Effector memory CD4-positive, alpha-beta T cell (primary cell): Measurements from ENCODE around the gene PEAR1.

ENCODE experiments used
- DNase-seq, 3 donors: peaks; one replicate each; pipeline ENCODE4 v3.0.0-alpha.2; 2020
- H3K27ac ChIP-seq: 2 replicates; pipeline ENCODE4 v1.7.0; 2013; ENCODE audit warnings: mild to moderate bottlenecking, low read length, moderate library complexity; ENCODE audit not compliant: insufficient read depth, poor library complexity, severe bottlenecking
- H3K27me3 ChIP-seq: replicated peaks from 2 replicates; pipeline ENCODE4 v1.7.0; 2013; ENCODE audit warnings: mild to moderate bottlenecking, low read length; ENCODE audit not compliant: insufficient read depth, control insufficient read depth, poor library complexity, severe bottlenecking
- H3K36me3 ChIP-seq: 2 replicates; pipeline ENCODE4 v1.7.0; 2013; ENCODE audit warnings: mild to moderate bottlenecking, low read length, moderate library complexity; ENCODE audit not compliant: control insufficient read depth, insufficient read depth
- H3K4me1 ChIP-seq: 2 replicates; pipeline ENCODE4 v1.7.0; 2013; ENCODE audit warnings: low read length, mild to moderate bottlenecking; ENCODE audit not compliant: control insufficient read depth, insufficient read depth, poor library complexity, severe bottlenecking
- H3K4me3 ChIP-seq: 2 replicates; pipeline ENCODE4 v1.7.0; 2013; ENCODE audit warnings: low read length, low read depth, mild to moderate bottlenecking; ENCODE audit not compliant: insufficient read depth, poor library complexity, severe bottlenecking
- H3K9me3 ChIP-seq: 2 replicates; pipeline ENCODE4 v1.7.0; 2013; ENCODE audit warnings: mild to moderate bottlenecking, low read length, moderate library complexity; ENCODE audit not compliant: control insufficient read depth

The PEAR1 gene

GRCh38 chr1:156873659-156874058, 19.9 kb upstream of the PEAR1 start:
- Histone ChIP-seq H3K4me3 (no peak overlapping the region), H3K36me3 (no peaks in the 10 kb centered on the region), H3K9me3 (no peaks in the 10 kb centered on the region), H3K27me3 (no peaks in the 10 kb centered on the region), H3K4me1 (no peaks in the 10 kb centered on the region), H3K27ac (no peak overlapping the region)
- DNase-seq = no peak

- H3K36me3 ChIP-seq = no peaks in the 10 kb centered on the region
- no peaks in the 10 kb centered on the region for H3K27me3 ChIP-seq
- no peak overlapping the region for H3K4me3 ChIP-seq
- no peak for DNase-seq
- no peaks in the 10 kb centered on the region for H3K4me1 ChIP-seq
- H3K27ac ChIP-seq = no peak overlapping the region
- no peaks in the 10 kb centered on the region for H3K9me3 ChIP-seq
Observed at GRCh38 chr1:156874142-156874541, 19.4 kb upstream of the PEAR1 start.

- H3K27me3 ChIP-seq = no peaks in the 10 kb centered on the region
- no peak for DNase-seq
- no peak overlapping the region for H3K27ac ChIP-seq
- no peaks in the 10 kb centered on the region for H3K36me3 ChIP-seq
- no peaks in the 10 kb centered on the region for H3K4me1 ChIP-seq
- no peak overlapping the region for H3K4me3 ChIP-seq
- H3K9me3 ChIP-seq = no peaks in the 10 kb centered on the region
Observed at GRCh38 chr1:156874572-156875340, 18.8 kb upstream of the PEAR1 start.

GRCh38 chr1:156875341-156875615, 18.2 kb upstream of the PEAR1 start:
- Histone ChIP-seq H3K27me3 (no peaks in the 10 kb centered on the region), H3K36me3 (no peaks in the 10 kb centered on the region)

GRCh38 chr1:156876281-156876680, 17.2 kb upstream of the PEAR1 start:
- no peaks in the 10 kb centered on the region for H3K9me3 ChIP-seq

More at GRCh38 chr1:156875341-156875615, 18.2 kb upstream of the PEAR1 start:
- Histone ChIP-seq H3K4me1 (no peaks in the 10 kb centered on the region), H3K9me3 (no peaks in the 10 kb centered on the region), H3K4me3 (no peak overlapping the region), H3K27ac (no peak overlapping the region)
- DNase-seq = no peak

GRCh38 chr1:156877433-156878170, 15.9 kb upstream of the PEAR1 start:
- Histone ChIP-seq H3K36me3 (no peaks in the 10 kb centered on the region), H3K4me3 (no peak overlapping the region), H3K9me3 (no peaks in the 10 kb centered on the region), H3K4me1 (no peaks in the 10 kb centered on the region), H3K27me3 (no peaks in the 10 kb centered on the region), H3K27ac (no peak overlapping the region)
- no peak for DNase-seq

More at GRCh38 chr1:156876281-156876680, 17.2 kb upstream of the PEAR1 start:
- no peak overlapping the region for H3K4me3 ChIP-seq
- DNase-seq = no peak
- no peaks in the 10 kb centered on the region for H3K4me1 ChIP-seq
- no peak overlapping the region for H3K27ac ChIP-seq
- no peaks in the 10 kb centered on the region for H3K36me3 ChIP-seq
- no peaks in the 10 kb centered on the region for H3K27me3 ChIP-seq

- no peaks in the 10 kb centered on the region for H3K4me1 ChIP-seq
- no peaks in the 10 kb centered on the region for H3K9me3 ChIP-seq
- no peaks in the 10 kb centered on the region for H3K36me3 ChIP-seq
- no peak overlapping the region for H3K27ac ChIP-seq
- H3K4me3 ChIP-seq = no peak overlapping the region
- DNase-seq = no peak
- no peaks in the 10 kb centered on the region for H3K27me3 ChIP-seq
Observed at GRCh38 chr1:156879876-156880275, 13.6 kb upstream of the PEAR1 start.

- no peak for DNase-seq
- H3K4me3 ChIP-seq = no peak overlapping the region
- H3K4me1 ChIP-seq = no peaks in the 10 kb centered on the region
- no peaks in the 10 kb centered on the region for H3K36me3 ChIP-seq
- no peaks in the 10 kb centered on the region for H3K9me3 ChIP-seq
- H3K27ac ChIP-seq = no peak overlapping the region
- no peaks in the 10 kb centered on the region for H3K27me3 ChIP-seq
Observed at GRCh38 chr1:156880473-156880872, 13.0 kb upstream of the PEAR1 start.

- no peak overlapping the region for H3K27ac ChIP-seq
- H3K36me3 ChIP-seq = no peaks in the 10 kb centered on the region
- H3K27me3 ChIP-seq = no peaks in the 10 kb centered on the region
- DNase-seq = no peak
- no peaks in the 10 kb centered on the region for H3K4me1 ChIP-seq
- no peak overlapping the region for H3K4me3 ChIP-seq
- no peaks in the 10 kb centered on the region for H3K9me3 ChIP-seq
Observed at GRCh38 chr1:156881101-156881500, 12.4 kb upstream of the PEAR1 start.

- Histone ChIP-seq H3K4me3 (no peak overlapping the region), H3K4me1 (no peaks in the 10 kb centered on the region), H3K27me3 (no peaks in the 10 kb centered on the region), H3K27ac (no peak overlapping the region), H3K9me3 (no peaks in the 10 kb centered on the region), H3K36me3 (no peaks in the 10 kb centered on the region)
- DNase-seq = no peak
Observed at GRCh38 chr1:156881663-156882062, 11.9 kb upstream of the PEAR1 start.
